HEK293 (cell line): ENCODE results near the gene CTBP2.

Source experiments
- CTCF ChIA-PET: fragments of 350-600 bp; formaldehyde crosslinking; extraction: SDS; loops from one replicate; lab custom pipeline; 2021; ENCODE audit warnings: antibody characterized with exemption; lab: Yijun Ruan, JAX
- POLR2A ChIA-PET: fragments of 300-600 bp; formaldehyde crosslinking; extraction: SDS; loops from one replicate; lab custom pipeline; 2020; ENCODE audit warnings: antibody characterized with exemption, inconsistent platforms; lab: Yijun Ruan, JAX
- H3K27ac ChIP-seq: fragments of 200-500 bp; sonication (Bioruptor generic); 2 replicates; pipeline ENCODE4 v1.5.1; 2014; ENCODE audit warnings: low read depth, low read length, control low read depth, inconsistent platforms; ENCODE audit errors: extremely low read depth
- H3K36me3 ChIP-seq, 2 experiments: fragments of 200-500 bp in 1 of 2; sonication (Bioruptor generic) in 1 of 2; 1 replicate in 1 of 2; 2 replicates in 1 of 2; pipeline ENCODE4 v1.5.1; 2014 to 2017; ENCODE audit warnings: inconsistent platforms in 2 of 2, low read length in 2 of 2; ENCODE audit not compliant: control insufficient read depth in 2 of 2, insufficient read depth in 1 of 2
- H3K4me1 ChIP-seq: fragments of 200-500 bp; sonication (Bioruptor generic); 2 replicates; pipeline ENCODE4 v1.5.1; 2014; ENCODE audit warnings: mild to moderate bottlenecking, low read length, inconsistent platforms; ENCODE audit not compliant: control insufficient read depth, insufficient read depth
- H3K4me3 ChIP-seq: 2 replicates; pipeline ENCODE4 v1.5.1; 2011; ENCODE audit warnings: low read depth, mild to moderate bottlenecking, control low read depth, low read length, moderate library complexity
- H3K9me3 ChIP-seq: fragments of 200-500 bp; sonication (Bioruptor generic); 2 replicates; pipeline ENCODE4 v1.5.1; 2014; ENCODE audit warnings: low read depth, low read length, inconsistent platforms; ENCODE audit not compliant: control insufficient read depth, insufficient read depth
- CTCF ChIP-seq: fragments of 450-650 bp; formaldehyde crosslinking; IDR thresholded peaks from 2 replicates; pipeline ENCODE4 v1.5.1; 2016; ENCODE audit warnings: missing biosample characterization, missing genetic modification characterization
- HIC1 ChIP-seq: fragments of 450-650 bp; formaldehyde crosslinking; IDR thresholded peaks from 2 replicates; pipeline ENCODE4 v1.5.1; 2016; ENCODE audit warnings: missing biosample characterization, missing genetic modification characterization
- MEIS1 ChIP-seq: sonication (generic); formaldehyde crosslinking; IDR thresholded peaks from 2 replicates; pipeline ENCODE4 v1.8.1; 2022; ENCODE audit warnings: missing genetic modification reagents, mild to moderate bottlenecking, borderline replicate concordance
- SCRT1 ChIP-seq: fragments of 450-650 bp; formaldehyde crosslinking; IDR thresholded peaks from 2 replicates; pipeline ENCODE4 v1.5.1; 2016; ENCODE audit warnings: missing biosample characterization, missing genetic modification characterization, borderline replicate concordance
- ZBTB20 ChIP-seq: fragments of 450-650 bp; formaldehyde crosslinking; IDR thresholded peaks from 2 replicates; pipeline ENCODE4 v1.5.1; 2016; ENCODE audit warnings: missing biosample characterization, missing genetic modification characterization
- ZNF121 ChIP-seq: fragments of 450-650 bp; formaldehyde crosslinking; IDR thresholded peaks from 2 replicates; pipeline ENCODE4 v1.5.1; 2016; ENCODE audit warnings: missing biosample characterization, missing genetic modification characterization
- ZNF157 ChIP-seq: fragments of 450-650 bp; formaldehyde crosslinking; IDR thresholded peaks from 2 replicates; pipeline ENCODE4 v1.5.1; 2016; ENCODE audit warnings: missing biosample characterization, missing genetic modification characterization
- ZNF174 ChIP-seq: fragments of 450-650 bp; formaldehyde crosslinking; IDR thresholded peaks from 2 replicates; pipeline ENCODE4 v1.5.0; 2017; ENCODE audit warnings: missing biosample characterization, mild to moderate bottlenecking, missing genetic modification characterization
- ZNF223 ChIP-seq: fragments of 450-650 bp; formaldehyde crosslinking; IDR thresholded peaks from 2 replicates; pipeline ENCODE4 v1.5.1; 2016; ENCODE audit warnings: missing biosample characterization, missing genetic modification characterization
- ZNF239 ChIP-seq: fragments of 450-650 bp; formaldehyde crosslinking; IDR thresholded peaks from 2 replicates; pipeline ENCODE4 v1.5.1; 2016; ENCODE audit warnings: missing biosample characterization, missing genetic modification characterization
- ZNF426 ChIP-seq: fragments of 450-650 bp; formaldehyde crosslinking; IDR thresholded peaks from 2 replicates; pipeline ENCODE4 v1.5.1; 2017; ENCODE audit warnings: missing biosample characterization, missing genetic modification characterization, mild to moderate bottlenecking, inconsistent platforms, moderate library complexity
- ZNF555 ChIP-seq: fragments of 450-650 bp; formaldehyde crosslinking; conservative IDR thresholded peaks from 2 replicates; pipeline ENCODE4 v1.5.1; 2017; ENCODE audit warnings: missing biosample characterization, mild to moderate bottlenecking, missing genetic modification characterization, inconsistent platforms
- ZNF560 ChIP-seq: fragments of 450-650 bp; formaldehyde crosslinking; IDR thresholded peaks from 2 replicates; pipeline ENCODE4 v1.5.1; 2017; ENCODE audit warnings: missing biosample characterization, missing genetic modification characterization, borderline replicate concordance
- ZNF600 ChIP-seq: fragments of 450-650 bp; formaldehyde crosslinking; IDR thresholded peaks from 2 replicates; pipeline ENCODE4 v1.5.1; 2016; ENCODE audit warnings: missing biosample characterization, missing genetic modification characterization
- ZSCAN5A ChIP-seq: fragments of 450-650 bp; formaldehyde crosslinking; IDR thresholded peaks from 2 replicates; pipeline ENCODE4 v1.5.1; 2016; ENCODE audit warnings: missing biosample characterization, missing genetic modification characterization
- TF ChIP-seq, protein P1 (sequence below): fragments of 450-650 bp; formaldehyde crosslinking; IDR thresholded peaks from 2 replicates; pipeline ENCODE4 v1.5.1; 2017; ENCODE audit warnings: missing biosample characterization, mild to moderate bottlenecking, missing genetic modification characterization, moderate library complexity
- TF ChIP-seq, protein P2 (sequence below): IDR thresholded peaks from 2 replicates; pipeline ENCODE4 v1.6.1; 2011; ENCODE audit warnings: mild to moderate bottlenecking, low read depth, low read length, borderline replicate concordance
- TF ChIP-seq, protein P3 (sequence below): fragments of 450-650 bp; formaldehyde crosslinking; IDR thresholded peaks from 2 replicates; pipeline ENCODE4 v1.5.1; 2016; ENCODE audit warnings: missing biosample characterization, missing genetic modification characterization
- TF ChIP-seq, protein P4 (sequence below): fragments of 450-650 bp; formaldehyde crosslinking; IDR thresholded peaks from 2 replicates; pipeline ENCODE4 v1.5.1; 2016; ENCODE audit warnings: missing biosample characterization, missing genetic modification characterization
- TF ChIP-seq, protein P5 (sequence below): fragments of 450-650 bp; formaldehyde crosslinking; conservative IDR thresholded peaks from 2 replicates; pipeline ENCODE4 v1.5.1; 2016; ENCODE audit warnings: low read depth, missing biosample characterization, missing genetic modification characterization

CTBP2 gene

DNA sequence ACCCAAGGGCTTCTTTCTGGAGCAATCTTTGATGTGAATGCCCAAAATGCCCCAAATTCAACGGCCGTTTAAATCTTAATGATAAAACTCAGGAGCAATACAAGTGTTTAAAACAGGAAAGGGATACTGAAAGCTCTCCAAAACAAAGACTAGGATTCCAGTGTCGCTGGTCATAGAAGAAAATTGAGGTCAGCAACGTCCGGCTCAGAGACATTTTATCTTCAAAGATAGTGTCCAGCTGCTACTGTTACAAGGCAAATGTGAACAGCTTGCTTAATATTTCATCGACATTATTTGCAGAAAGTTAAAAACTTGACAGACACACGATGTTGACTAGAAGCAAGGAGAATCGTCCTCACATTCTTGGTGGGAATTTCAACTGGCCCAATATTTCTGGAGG, 15.4 kb upstream of the CTBP2 start:
- TF ChIP-seq, protein P1, sequence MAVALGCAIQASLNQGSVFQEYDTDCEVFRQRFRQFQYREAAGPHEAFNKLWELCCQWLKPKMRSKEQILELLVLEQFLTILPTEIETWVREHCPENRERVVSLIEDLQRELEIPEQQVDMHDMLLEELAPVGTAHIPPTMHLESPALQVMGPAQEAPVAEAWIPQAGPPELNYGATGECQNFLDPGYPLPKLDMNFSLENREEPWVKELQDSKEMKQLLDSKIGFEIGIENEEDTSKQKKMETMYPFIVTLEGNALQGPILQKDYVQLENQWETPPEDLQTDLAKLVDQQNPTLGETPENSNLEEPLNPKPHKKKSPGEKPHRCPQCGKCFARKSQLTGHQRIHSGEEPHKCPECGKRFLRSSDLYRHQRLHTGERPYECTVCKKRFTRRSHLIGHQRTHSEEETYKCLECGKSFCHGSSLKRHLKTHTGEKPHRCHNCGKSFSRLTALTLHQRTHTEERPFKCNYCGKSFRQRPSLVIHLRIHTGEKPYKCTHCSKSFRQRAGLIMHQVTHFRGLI (tag by site-specific recombination) = no peak
- TF ChIP-seq, protein P2, sequence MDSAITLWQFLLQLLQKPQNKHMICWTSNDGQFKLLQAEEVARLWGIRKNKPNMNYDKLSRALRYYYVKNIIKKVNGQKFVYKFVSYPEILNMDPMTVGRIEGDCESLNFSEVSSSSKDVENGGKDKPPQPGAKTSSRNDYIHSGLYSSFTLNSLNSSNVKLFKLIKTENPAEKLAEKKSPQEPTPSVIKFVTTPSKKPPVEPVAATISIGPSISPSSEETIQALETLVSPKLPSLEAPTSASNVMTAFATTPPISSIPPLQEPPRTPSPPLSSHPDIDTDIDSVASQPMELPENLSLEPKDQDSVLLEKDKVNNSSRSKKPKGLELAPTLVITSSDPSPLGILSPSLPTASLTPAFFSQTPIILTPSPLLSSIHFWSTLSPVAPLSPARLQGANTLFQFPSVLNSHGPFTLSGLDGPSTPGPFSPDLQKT = no peak
- TF ChIP-seq MEIS1 = no peak
- TF ChIP-seq ZSCAN5A (tag by site-specific recombination) = no peak
- TF ChIP-seq ZNF560 (tag by site-specific recombination) = no peak
- no peak for TF ChIP-seq ZNF555 (tag by site-specific recombination)
- TF ChIP-seq, protein P3, sequence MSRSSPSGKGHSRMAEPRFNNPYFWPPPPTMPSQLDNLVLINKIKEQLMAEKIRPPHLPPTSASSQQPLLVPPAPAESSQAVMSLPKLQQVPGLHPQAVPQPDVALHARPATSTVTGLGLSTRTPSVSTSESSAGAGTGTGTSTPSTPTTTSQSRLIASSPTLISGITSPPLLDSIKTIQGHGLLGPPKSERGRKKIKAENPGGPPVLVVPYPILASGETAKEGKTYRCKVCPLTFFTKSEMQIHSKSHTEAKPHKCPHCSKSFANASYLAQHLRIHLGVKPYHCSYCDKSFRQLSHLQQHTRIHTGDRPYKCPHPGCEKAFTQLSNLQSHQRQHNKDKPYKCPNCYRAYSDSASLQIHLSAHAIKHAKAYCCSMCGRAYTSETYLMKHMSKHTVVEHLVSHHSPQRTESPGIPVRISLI = no peak
- TF ChIP-seq SCRT1 (tag by site-specific recombination) = no peak
- TF ChIP-seq, protein P4, sequence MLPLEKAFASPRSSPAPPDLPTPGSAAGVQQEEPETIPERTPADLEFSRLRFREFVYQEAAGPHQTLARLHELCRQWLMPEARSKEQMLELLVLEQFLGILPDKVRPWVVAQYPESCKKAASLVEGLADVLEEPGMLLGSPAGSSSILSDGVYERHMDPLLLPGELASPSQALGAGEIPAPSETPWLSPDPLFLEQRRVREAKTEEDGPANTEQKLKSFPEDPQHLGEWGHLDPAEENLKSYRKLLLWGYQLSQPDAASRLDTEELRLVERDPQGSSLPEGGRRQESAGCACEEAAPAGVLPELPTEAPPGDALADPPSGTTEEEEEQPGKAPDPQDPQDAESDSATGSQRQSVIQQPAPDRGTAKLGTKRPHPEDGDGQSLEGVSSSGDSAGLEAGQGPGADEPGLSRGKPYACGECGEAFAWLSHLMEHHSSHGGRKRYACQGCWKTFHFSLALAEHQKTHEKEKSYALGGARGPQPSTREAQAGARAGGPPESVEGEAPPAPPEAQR = no peak
- TF ChIP-seq, protein P5, sequence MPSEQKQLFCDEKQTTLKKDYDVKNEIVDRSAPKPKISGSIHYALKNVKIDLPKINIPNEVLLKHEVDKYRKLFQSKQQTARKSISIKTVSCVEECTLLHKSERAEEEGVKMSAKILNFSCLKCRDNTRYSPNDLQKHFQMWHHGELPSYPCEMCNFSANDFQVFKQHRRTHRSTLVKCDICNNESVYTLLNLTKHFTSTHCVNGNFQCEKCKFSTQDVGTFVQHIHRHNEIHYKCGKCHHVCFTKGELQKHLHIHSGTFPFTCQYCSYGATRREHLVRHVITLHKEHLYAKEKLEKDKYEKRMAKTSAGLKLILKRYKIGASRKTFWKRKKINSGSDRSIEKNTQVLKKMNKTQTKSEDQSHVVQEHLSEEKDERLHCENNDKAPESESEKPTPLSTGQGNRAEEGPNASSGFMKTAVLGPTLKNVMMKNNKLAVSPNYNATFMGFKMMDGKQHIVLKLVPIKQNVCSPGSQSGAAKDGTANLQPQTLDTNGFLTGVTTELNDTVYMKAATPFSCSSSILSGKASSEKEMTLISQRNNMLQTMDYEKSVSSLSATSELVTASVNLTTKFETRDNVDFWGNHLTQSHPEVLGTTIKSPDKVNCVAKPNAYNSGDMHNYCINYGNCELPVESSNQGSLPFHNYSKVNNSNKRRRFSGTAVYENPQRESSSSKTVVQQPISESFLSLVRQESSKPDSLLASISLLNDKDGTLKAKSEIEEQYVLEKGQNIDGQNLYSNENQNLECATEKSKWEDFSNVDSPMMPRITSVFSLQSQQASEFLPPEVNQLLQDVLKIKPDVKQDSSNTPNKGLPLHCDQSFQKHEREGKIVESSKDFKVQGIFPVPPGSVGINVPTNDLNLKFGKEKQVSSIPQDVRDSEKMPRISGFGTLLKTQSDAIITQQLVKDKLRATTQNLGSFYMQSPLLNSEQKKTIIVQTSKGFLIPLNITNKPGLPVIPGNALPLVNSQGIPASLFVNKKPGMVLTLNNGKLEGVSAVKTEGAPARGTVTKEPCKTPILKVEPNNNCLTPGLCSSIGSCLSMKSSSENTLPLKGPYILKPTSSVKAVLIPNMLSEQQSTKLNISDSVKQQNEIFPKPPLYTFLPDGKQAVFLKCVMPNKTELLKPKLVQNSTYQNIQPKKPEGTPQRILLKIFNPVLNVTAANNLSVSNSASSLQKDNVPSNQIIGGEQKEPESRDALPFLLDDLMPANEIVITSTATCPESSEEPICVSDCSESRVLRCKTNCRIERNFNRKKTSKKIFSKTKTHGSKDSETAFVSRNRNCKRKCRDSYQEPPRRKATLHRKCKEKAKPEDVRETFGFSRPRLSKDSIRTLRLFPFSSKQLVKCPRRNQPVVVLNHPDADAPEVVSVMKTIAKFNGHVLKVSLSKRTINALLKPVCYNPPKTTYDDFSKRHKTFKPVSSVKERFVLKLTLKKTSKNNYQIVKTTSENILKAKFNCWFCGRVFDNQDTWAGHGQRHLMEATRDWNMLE (tag by site-specific recombination) = no peak
- TF ChIP-seq ZNF426 = no peak
- TF ChIP-seq ZBTB20 (tag by site-specific recombination) = no peak
- TF ChIP-seq CTCF (tag by site-specific recombination) = no peak
- no peak for TF ChIP-seq ZNF174
- TF ChIP-seq ZNF121 (tag by site-specific recombination) = no peak
- no peak for TF ChIP-seq ZNF600 (tag by site-specific recombination)
- TF ChIP-seq ZNF239 = no peak
- no peak for TF ChIP-seq ZNF157 (tag by site-specific recombination)
- TF ChIP-seq HIC1 (tag by site-specific recombination) = no peak
- TF ChIP-seq ZNF223 (tag by site-specific recombination) = no peak
- Histone ChIP-seq H3K36me3 (no peaks in the 10 kb centered on the region), H3K4me1 (no peaks in the 10 kb centered on the region), H3K4me3 (no peak overlapping the region), H3K9me3 (no peaks in the 10 kb centered on the region), H3K27ac (no peak overlapping the region)
- CTCF ChIA-PET = interaction anchor here (0.8 kb wide), 1 partner anchor 454 kb away, joined by 3 read pairs; no protein-coding TSS in a partner anchor
- POLR2A ChIA-PET = no interaction called here
